ENCODE measurements around the gene FXYD7. TPM values are rescaled to one million over a fixed set of nuclear protein-coding genes. Genes with fewer than 3 reads are reported as not detected.
A peak's percentile ranks its signal among the peaks of the same experiment; 100 is the strongest.
"Not testable (repeated sequence)": the region's sequence is repeated elsewhere in the genome, so short reads cannot be mapped to it uniquely, and the experiment has no call there.

Gene FXYD7
- total and polyA plus RNA-seq, 5 experiments from 2014 or later: 3.7 to 10.2 (median 6.4) TPM

- ATAC-seq (peak; percentile 96 to 99), DNase-seq (peak; percentile 74 to 93 (median 85))
- Mint-ChIP-seq H3K4me1 (peaks cover 12 to 15% (median 14%) of the 10 kb centered on the region in 4 donors), H3K4me3 (peak overlapping the region; percentile 79 to 95 (median 84)), H3K9me3 (no peaks in the 10 kb centered on the region), H3K27me3 (peaks cover 0 to 2% (median 0%) of the 10 kb centered on the region in 5 donors), H3K36me3 (no peaks in the 10 kb centered on the region), H3K27ac (peak overlapping the region; percentile 69 to 94 (median 84))
- POLR2A ChIA-PET: interaction anchor here (0.5 to 1.7 kb wide), 8 partner anchors 11 to 117 kb away, joined by 3 to 8 read pairs (median 4); partner anchors contain the start of gene LGI4
Observed at GRCh38 chr19:35124098-35125060, 18.7 kb upstream of the FXYD7 start.

- no peaks in the 10 kb centered on the region for H3K36me3 Mint-ChIP-seq
- ATAC-seq (no peak), DNase-seq (no peak)
- H3K4me3 Mint-ChIP-seq: peak overlapping the region in 4 of 10 donors; percentile 1 to 45 (median 21)
- no peaks in the 10 kb centered on the region for H3K9me3 Mint-ChIP-seq
- peaks cover 0 to 2% (median 0%) of the 10 kb centered on the region in 5 donors for H3K27me3 Mint-ChIP-seq
- H3K27ac Mint-ChIP-seq: peak overlapping the region in 1 of 10 donors; percentile 85
- H3K4me1 Mint-ChIP-seq: peaks cover 11 to 15% (median 14%) of the 10 kb centered on the region in 4 donors
- POLR2A ChIA-PET: interaction anchor here (0.5 to 1.7 kb wide), 4 partner anchors 10 to 89 kb away, joined by 3 to 5 read pairs (median 4); partner anchors contain the start of gene LGI4
Observed at GRCh38 chr19:35125270-35125717, 17.8 kb upstream of the FXYD7 start.

GRCh38 chr19:35125749-35126623, 17.1 kb upstream of the FXYD7 start:
- POLR2A ChIA-PET: interaction anchor here (1.5 kb wide), 1 partner anchor 9 kb away, joined by 4 read pairs; no protein-coding TSS in a partner anchor
- H3K27me3 Mint-ChIP-seq: peaks cover 0 to 2% (median 0%) of the 10 kb centered on the region in 5 donors
- H3K9me3 Mint-ChIP-seq: no peaks in the 10 kb centered on the region
- H3K4me1 Mint-ChIP-seq: peaks cover 11 to 15% (median 14%) of the 10 kb centered on the region in 4 donors
- peak overlapping the region in 5 of 10 donors; percentile 1 to 51 (median 33) for H3K4me3 Mint-ChIP-seq
- H3K27ac Mint-ChIP-seq: peak overlapping the region in 1 of 10 donors; percentile 85
- H3K36me3 Mint-ChIP-seq: no peaks in the 10 kb centered on the region
- DNase-seq (peak in 1 of 10 donors; percentile 49), ATAC-seq (no peak)

- no peak for DNase-seq
Observed at GRCh38 chr19:35126624-35126959, 16.5 kb upstream of the FXYD7 start.

GRCh38 chr19:35127871-35128270, 15.2 kb upstream of the FXYD7 start:
- no peaks in the 10 kb centered on the region for H3K27me3 Mint-ChIP-seq
- H3K27ac Mint-ChIP-seq: peak overlapping the region in 1 of 10 donors; percentile 29
- H3K4me3 Mint-ChIP-seq: no peak overlapping the region
- DNase-seq (no peak), ATAC-seq (no peak)
- peaks cover 0 to 8% (median 0%) of the 10 kb centered on the region in 9 donors for H3K9me3 Mint-ChIP-seq
- POLR2A ChIA-PET: interaction anchor here (0.6 kb wide), 2 partner anchors 44 to 139 kb away, joined by 3 read pairs; no protein-coding TSS in a partner anchor
- no peaks in the 10 kb centered on the region for H3K36me3 Mint-ChIP-seq
- H3K4me1 Mint-ChIP-seq: peaks cover 11 to 15% (median 14%) of the 10 kb centered on the region in 4 donors

More at GRCh38 chr19:35126624-35126959, 16.5 kb upstream of the FXYD7 start:
- Mint-ChIP-seq H3K4me3 (no peak overlapping the region), H3K27me3 (peaks cover 0 to 2% (median 0%) of the 10 kb centered on the region in 5 donors), H3K36me3 (no peaks in the 10 kb centered on the region), H3K27ac (no peak overlapping the region), H3K4me1 (peaks cover 11 to 15% (median 14%) of the 10 kb centered on the region in 4 donors), H3K9me3 (no peaks in the 10 kb centered on the region)
- POLR2A ChIA-PET: interaction anchor here (1.5 kb wide), 1 partner anchor 9 kb away, joined by 4 read pairs; no protein-coding TSS in a partner anchor
- no peak for ATAC-seq

GRCh38 chr19:35128398-35129057, 14.5 kb upstream of the FXYD7 start:
- POLR2A ChIA-PET: interaction anchor here (0.6 kb wide), 1 partner anchor 43 kb away, joined by 3 read pairs; no protein-coding TSS in a partner anchor
- DNase-seq: no peak
- Mint-ChIP-seq H3K27me3 (no peaks in the 10 kb centered on the region), H3K4me3 (no peak overlapping the region), H3K9me3 (peaks cover 0 to 15% (median 0%) of the 10 kb centered on the region in 9 donors), H3K36me3 (no peaks in the 10 kb centered on the region), H3K27ac (no peak overlapping the region), H3K4me1 (peaks cover 12 to 15% (median 14%) of the 10 kb centered on the region in 4 donors)
- ATAC-seq: no peak

- H3K4me3 Mint-ChIP-seq, H3K4me1 Mint-ChIP-seq, H3K27me3 Mint-ChIP-seq, ATAC-seq, H3K36me3 Mint-ChIP-seq, POLR2A ChIA-PET, DNase-seq: not testable (repeated sequence)
- Mint-ChIP-seq H3K9me3 (peaks cover 0 to 15% (median 0%) of the 10 kb centered on the region in 9 donors), H3K27ac (peak overlapping the region in 2 of 10 donors; percentile 7 to 31)
Observed at GRCh38 chr19:35129724-35130274, 13.3 kb upstream of the FXYD7 start.

- peaks cover 0 to 15% (median 0%) of the 10 kb centered on the region in 9 donors for H3K9me3 Mint-ChIP-seq
- no peaks in the 10 kb centered on the region for H3K27me3 Mint-ChIP-seq
- peaks cover 0 to 8% (median 6%) of the 10 kb centered on the region in 4 donors for H3K4me1 Mint-ChIP-seq
- H3K27ac Mint-ChIP-seq: peak overlapping the region in 2 of 10 donors; percentile 24 to 69
- no peak for DNase-seq
- no peaks in the 10 kb centered on the region for H3K36me3 Mint-ChIP-seq
- POLR2A ChIA-PET: no interaction called here
- no peak for ATAC-seq
- no peak overlapping the region for H3K4me3 Mint-ChIP-seq
Observed at GRCh38 chr19:35130761-35131720, 12.0 kb upstream of the FXYD7 start.

- Mint-ChIP-seq H3K9me3 (peaks cover 0 to 15% (median 0%) of the 10 kb centered on the region in 9 donors), H3K36me3 (no peaks in the 10 kb centered on the region), H3K27ac (no peak overlapping the region), H3K27me3 (no peaks in the 10 kb centered on the region), H3K4me1 (peaks cover 0 to 10% (median 9%) of the 10 kb centered on the region in 4 donors), H3K4me3 (no peak overlapping the region)
- no peak for DNase-seq
- no peak for ATAC-seq
- POLR2A ChIA-PET: no interaction called here
Observed at GRCh38 chr19:35132254-35132653, 10.8 kb upstream of the FXYD7 start.

GRCh38 chr19:35133826-35134225, 9.2 kb upstream of the FXYD7 start:
- peaks cover 0 to 15% (median 0%) of the 10 kb centered on the region in 9 donors for H3K9me3 Mint-ChIP-seq
- no peak for ATAC-seq

More at GRCh38 chr19:35133826-35134225, 9.2 kb upstream of the FXYD7 start:
- DNase-seq: no peak
- POLR2A ChIA-PET: no interaction called here
- peak overlapping the region in 1 of 10 donors; percentile 38 for H3K27ac Mint-ChIP-seq
- H3K27me3 Mint-ChIP-seq: no peaks in the 10 kb centered on the region
- no peaks in the 10 kb centered on the region for H3K36me3 Mint-ChIP-seq
- H3K4me3 Mint-ChIP-seq: no peak overlapping the region
- peaks cover 0 to 12% (median 9%) of the 10 kb centered on the region in 4 donors for H3K4me1 Mint-ChIP-seq
